Muscle of back (tissue), 11 donors: ENCODE data around the gene LRRC15. TPM values are rescaled to one million over a fixed set of nuclear protein-coding genes. Genes with fewer than 3 reads are reported as not detected.
A peak's percentile ranks its signal among the peaks of the same experiment; 100 is the strongest.

ENCODE experiments used
- DNase-seq, 3 donors: peaks; one replicate each; pipeline versions ENCODE4 v3.0.0 to v3.0.0-alpha.2; 2013
- polyA plus RNA-seq, 10 donors: library from polyadenylated mRNA; unstranded; fragments of 120-200 nt; gene quantifications; one replicate each; pipeline ENCODE4 v1.2.1, GENCODE V29; 2013; ENCODE audit not compliant: insufficient read length in 10 of 10

LRRC15 gene
- polyA plus RNA-seq, 10 donors, result 0.03 to 1.7 (median 0.75) TPM

- DNase-seq, result peak; percentile 60 to 91 (median 89)
Observed at GRCh38 chr3:194364652-194365434, 4.7 kb downstream of the LRRC15 start.

- DNase-seq, result no peak
Observed at GRCh38 chr3:194364314-194364651, 5.3 kb downstream of the LRRC15 start.

- no peak for DNase-seq
Observed at GRCh38 chr3:194360568-194360967, 9.0 kb downstream of the LRRC15 start.

- no peak for DNase-seq
Observed at GRCh38 chr3:194357681-194358080, 11.9 kb downstream of the LRRC15 start.

- DNase-seq, result no peak
Observed at GRCh38 chr3:194355379-194355778, 14.2 kb downstream of the LRRC15 start.

- no peak for DNase-seq
Observed at GRCh38 chr3:194354315-194354714, 15.2 kb downstream of the LRRC15 start.

GRCh38 chr3:194352667-194353246 is 16.8 kb downstream of the LRRC15 start:
- no peak for DNase-seq

GRCh38 chr3:194351952-194352536 is 17.5 kb downstream of the LRRC15 start:
- no peak for DNase-seq

GRCh38 chr3:194351080-194351672 is 18.4 kb downstream of the LRRC15 start, which contains the start of gene CPN2:
TSS of gene CPN2 (minus strand) at chr3:194351328. CDS start at chr3:194342702, 8,626 bp downstream.
- DNase-seq, result no peak

GRCh38 chr3:194350726-194351071 is 18.8 kb downstream of the LRRC15 start:
- DNase-seq, result no peak

GRCh38 chr3:194348354-194348753 is 21.2 kb downstream of the LRRC15 start:
- DNase-seq, result no peak

GRCh38 chr3:194346621-194347020 is 22.9 kb downstream of the LRRC15 start:
- no peak for DNase-seq

- no peak for DNase-seq
Observed at GRCh38 chr3:194346035-194346434, 23.5 kb downstream of the LRRC15 start.

- DNase-seq, result peak in 2 of 3 donors; percentile 80 to 84
Observed at GRCh38 chr3:194344012-194344411, 25.5 kb downstream of the LRRC15 start.

- no peak for DNase-seq
Observed at GRCh38 chr3:194343561-194343893, 26.0 kb downstream of the LRRC15 start.

- no peak for DNase-seq
Observed at GRCh38 chr3:194342861-194343560, 26.5 kb downstream of the LRRC15 start.

- DNase-seq, result no peak
Observed at GRCh38 chr3:194340757-194341400, 28.7 kb downstream of the LRRC15 start.

GRCh38 chr3:194339840-194340239 is 29.7 kb downstream of the LRRC15 start:
- no peak for DNase-seq

GRCh38 chr3:194339356-194339755 is 30.2 kb downstream of the LRRC15 start:
- no peak for DNase-seq

- no peak for DNase-seq
Observed at GRCh38 chr3:194337965-194338753, 31.4 kb downstream of the LRRC15 start.
